GM18867 (cell line): Measurements from ENCODE around the gene RABL2A.
"Not testable (repeated sequence)": the region's sequence is repeated elsewhere in the genome, so short reads cannot be mapped to it uniquely, and the experiment has no call there.

Experiments used
- ATAC-seq: cut with Tn5 transposase; IDR thresholded peaks from one replicate; pipeline ENCODE4 v1.9.1; 2021; ENCODE audit warnings: mild to moderate bottlenecking, moderate library complexity; ENCODE audit not compliant: unreplicated experiment

Gene RABL2A

GRCh38 chr2:113677330-113677729, 50.3 kb downstream of the RABL2A start:
- no peak for ATAC-seq

- no peak for ATAC-seq
Measured at GRCh38 chr2:113679457-113679856, 52.4 kb downstream of the RABL2A start.

GRCh38 chr2:113685471-113685870, 58.4 kb downstream of the RABL2A start:
- no peak for ATAC-seq

- ATAC-seq: no peak
Measured at GRCh38 chr2:113686537-113686936, 59.5 kb downstream of the RABL2A start.

GRCh38 chr2:113690871-113691270, 63.8 kb downstream of the RABL2A start:
- not testable (repeated sequence) for ATAC-seq
